GM19397 (cell line): ENCODE measurements around the gene DDT.
A peak's percentile ranks its signal among the peaks of the same experiment; 100 is the strongest.
"Not testable (repeated sequence)": the region's sequence is repeated elsewhere in the genome, so short reads cannot be mapped to it uniquely, and the experiment has no call there.

Source experiments
- ATAC-seq: cut with Tn5 transposase; IDR thresholded peaks from one replicate; pipeline ENCODE4 v1.9.1; 2021; ENCODE audit warnings: mild to moderate bottlenecking, moderate library complexity; ENCODE audit not compliant: unreplicated experiment

DDT gene

GRCh38 chr22:23974345-23974744 is at the start of gene DDT:
TSS of gene DDT (minus strand) at chr22:23974441. CDS start at chr22:23974414, 27 bp downstream.
- ATAC-seq: peak; percentile 83

GRCh38 chr22:24023204-24023789 is 49.1 kb upstream of the DDT start:
- no peak for ATAC-seq

- ATAC-seq: no peak
These were observed 47.1 kb upstream of the DDT start for GRCh38 chr22:24021304-24021703.

GRCh38 chr22:24016156-24016555 is 41.9 kb upstream of the DDT start:
- ATAC-seq: no peak

GRCh38 chr22:24011735-24012068 is 37.5 kb upstream of the DDT start:
- no peak for ATAC-seq

GRCh38 chr22:24010018-24010391 is 35.8 kb upstream of the DDT start:
- ATAC-seq: no peak

- ATAC-seq: no peak
These were observed 35.2 kb upstream of the DDT start for GRCh38 chr22:24009227-24010017.

GRCh38 chr22:24008381-24009226 is 34.4 kb upstream of the DDT start:
- no peak for ATAC-seq

- no peak for ATAC-seq
These were observed 33.7 kb upstream of the DDT start for GRCh38 chr22:24008022-24008283.

- ATAC-seq: no peak
These were observed 33.2 kb upstream of the DDT start for GRCh38 chr22:24007253-24008021.

GRCh38 chr22:24006914-24007214 is 32.6 kb upstream of the DDT start:
- no peak for ATAC-seq

GRCh38 chr22:24006207-24006913 is 32.1 kb upstream of the DDT start:
- ATAC-seq: no peak

GRCh38 chr22:24005201-24005600 is 31.0 kb upstream of the DDT start, which contains the start of gene GSTT4:
TSS of gene GSTT4 (minus strand) at chr22:24005453. CDS start at chr22:24005356, 97 bp downstream.
- no peak for ATAC-seq

GRCh38 chr22:24003887-24004286 is 29.6 kb upstream of the DDT start:
- no peak for ATAC-seq

- ATAC-seq: no peak
These were observed 28.6 kb upstream of the DDT start for GRCh38 chr22:24002851-24003250.

GRCh38 chr22:24002272-24002671 is 28.0 kb upstream of the DDT start:
- ATAC-seq: no peak

- ATAC-seq: no peak
These were observed 27.1 kb upstream of the DDT start for GRCh38 chr22:24001314-24001713.

- ATAC-seq: not testable (repeated sequence)
These were observed 25.5 kb upstream of the DDT start for GRCh38 chr22:23999779-24000178.

GRCh38 chr22:23997092-23997491 is 22.9 kb upstream of the DDT start:
- ATAC-seq: no peak

GRCh38 chr22:23993581-23994177 is 19.4 kb upstream of the DDT start:
- not testable (repeated sequence) for ATAC-seq
